SK-N-SH treated with all-trans-retinoic acid at 6 μM for 48 hours (cell line): Measurements from ENCODE around the gene CLEC3B.

ENCODE experiments used
- ARNTL ChIP-seq: fragments of 450-650 bp; formaldehyde crosslinking; IDR thresholded peaks from 2 replicates; pipeline ENCODE4 v1.5.0; 2020; ENCODE audit warnings: low read depth, mild to moderate bottlenecking, moderate library complexity, borderline replicate concordance
- BACH2 ChIP-seq: fragments of 250-450 bp; sonication (Bioruptor Pico); IDR thresholded peaks from 2 replicates; pipeline ENCODE4 v1.9.0; 2021; ENCODE audit warnings: mild to moderate bottlenecking, borderline replicate concordance
- CSDC2 ChIP-seq: fragments of 250-450 bp; sonication (Bioruptor Pico); IDR thresholded peaks from 2 replicates; pipeline ENCODE4 v1.5.0; 2020; ENCODE audit warnings: mild to moderate bottlenecking, moderate library complexity
- CSRNP3 ChIP-seq: fragments of 250-450 bp; sonication (Bioruptor Pico); IDR thresholded peaks from 2 replicates; pipeline ENCODE4 v1.5.1; 2021; ENCODE audit warnings: mild to moderate bottlenecking, moderate library complexity
- PATZ1 ChIP-seq: fragments of 250-450 bp; sonication (Bioruptor Pico); IDR thresholded peaks from 2 replicates; pipeline ENCODE4 v1.8.0; 2020; ENCODE audit warnings: mild to moderate bottlenecking, moderate library complexity, borderline replicate concordance
- POU6F1 ChIP-seq: fragments of 250-450 bp; sonication (Bioruptor Pico); IDR thresholded peaks from 2 replicates; pipeline ENCODE4 v1.8.0; 2021; ENCODE audit warnings: low read depth, mild to moderate bottlenecking, moderate library complexity, borderline replicate concordance
- RARB ChIP-seq: fragments of 250-450 bp; sonication (Bioruptor Pico); IDR thresholded peaks from 2 replicates; pipeline ENCODE4 v1.8.0; 2021; ENCODE audit warnings: mild to moderate bottlenecking, moderate library complexity
- SNAI2 ChIP-seq: fragments of 250-450 bp; sonication (Bioruptor Pico); IDR thresholded peaks from 2 replicates; pipeline ENCODE4 v1.5.0; 2020; ENCODE audit warnings: mild to moderate bottlenecking, moderate library complexity
- ZFP3 ChIP-seq: fragments of 250-450 bp; sonication (Bioruptor Pico); IDR thresholded peaks from 2 replicates; pipeline ENCODE4 v1.5.0; 2020; ENCODE audit warnings: mild to moderate bottlenecking, moderate library complexity
- ZNF70 ChIP-seq: fragments of 450-650 bp; formaldehyde crosslinking; IDR thresholded peaks from 2 replicates; pipeline ENCODE4 v1.5.0; 2020; ENCODE audit warnings: mild to moderate bottlenecking, moderate library complexity

- TF ChIP-seq BACH2 (CRISPR knock-in tag) (no peak), ZNF70 (CRISPR knock-in tag) (no peak), CSDC2 (no peak), ARNTL (no peak), CSRNP3 (CRISPR knock-in tag) (no peak), PATZ1 (CRISPR knock-in tag) (no peak), POU6F1 (CRISPR knock-in tag) (no peak), RARB (CRISPR knock-in tag) (no peak), ZFP3 (CRISPR knock-in tag) (no peak), SNAI2 (CRISPR knock-in tag) (no peak)
These were observed 9.6 kb downstream of the CLEC3B start for GRCh38 chr3:45035441-45036301.
